ENCODE measurements around the gene UVSSA.

GRCh38 chr4:1358421-1359143 is 11.6 kb downstream of the UVSSA start:
- TF ChIP-seq EZH2 (IDR thresholded peaks at IDR 0.05; ENCODE audit: insufficient read depth, poor library complexity, severe bottlenecking) (no peak), EZH2phosphoT487 (IDR thresholded peaks at IDR 0.05; ENCODE audit: insufficient read depth, low read depth) (no peak)
